GM23248 (cell line): Measurements from ENCODE around the gene CPNE4. TPM values are rescaled to one million over a fixed set of nuclear protein-coding genes. Genes with fewer than 3 reads are reported as not detected.
"Not testable (repeated sequence)": the region's sequence is repeated elsewhere in the genome, so short reads cannot be mapped to it uniquely, and the experiment has no call there.

Source experiments
- DNase-seq: peaks from one replicate; pipeline ENCODE4 v3.0.0-alpha.2; 2015
- H2AFZ ChIP-seq: fragments of 200-600 bp; sonication (generic); 2 replicates; pipeline ENCODE4 v1.6.1; 2016; ENCODE audit warnings: antibody characterized with exemption
- H3F3A ChIP-seq: fragments of 200-600 bp; sonication (generic); 2 replicates; pipeline ENCODE4 v1.6.1; 2016; ENCODE audit warnings: mild to moderate bottlenecking, antibody characterized with exemption, mixed run types; ENCODE audit not compliant: insufficient read depth
- H3K27ac ChIP-seq: fragments of 200-600 bp; sonication (generic); 2 replicates; pipeline ENCODE4 v1.5.1; 2016; ENCODE audit warnings: mild to moderate bottlenecking
- H3K27me3 ChIP-seq: fragments of 200-600 bp; sonication (generic); replicated peaks from 2 replicates; pipeline ENCODE4 v1.6.1; 2016; ENCODE audit warnings: mild to moderate bottlenecking; ENCODE audit not compliant: insufficient read depth
- H3K36me3 ChIP-seq: fragments of 200-600 bp; sonication (generic); 2 replicates; pipeline ENCODE4 v1.6.1; 2016; ENCODE audit warnings: low read depth, mild to moderate bottlenecking
- H3K4me1 ChIP-seq: fragments of 200-600 bp; sonication (generic); 2 replicates; pipeline ENCODE4 v1.6.1; 2016; ENCODE audit warnings: mild to moderate bottlenecking; ENCODE audit not compliant: insufficient read depth
- H3K4me2 ChIP-seq: fragments of 200-600 bp; sonication (generic); one replicate; pipeline ENCODE4 v1.6.1; 2016; ENCODE audit warnings: mild to moderate bottlenecking; ENCODE audit not compliant: unreplicated experiment
- H3K4me3 ChIP-seq: fragments of 200-600 bp; sonication (generic); 2 replicates; pipeline ENCODE4 v1.5.1; 2016; ENCODE audit warnings: mild to moderate bottlenecking
- H3K79me2 ChIP-seq: fragments of 200-600 bp; sonication (generic); 2 replicates; pipeline ENCODE4 v1.6.1; 2016; ENCODE audit warnings: mild to moderate bottlenecking; ENCODE audit not compliant: insufficient read depth
- H3K9ac ChIP-seq: fragments of 200-600 bp; sonication (generic); 2 replicates; pipeline ENCODE4 v1.6.1; 2016; ENCODE audit warnings: mild to moderate bottlenecking
- H3K9me2 ChIP-seq: fragments of 200-600 bp; sonication (generic); 2 replicates; pipeline ENCODE4 v1.6.1; 2016; ENCODE audit warnings: mixed run types, mild to moderate bottlenecking, moderate library complexity; ENCODE audit not compliant: insufficient read depth
- H3K9me3 ChIP-seq: fragments of 200-600 bp; sonication (generic); one replicate; pipeline ENCODE4 v1.6.1; 2017; ENCODE audit warnings: low read depth
- H4K20me1 ChIP-seq: fragments of 200-600 bp; sonication (generic); 2 replicates; pipeline ENCODE4 v1.6.0; 2016; ENCODE audit not compliant: insufficient read depth
- EZH2 ChIP-seq: fragments of 200-600 bp; sonication (generic); IDR thresholded peaks from 2 replicates; pipeline ENCODE4 v1.6.1; 2018; ENCODE audit warnings: antibody characterized with exemption, mild to moderate bottlenecking; ENCODE audit not compliant: insufficient read depth, poor library complexity, severe bottlenecking
- EZH2phosphoT487 ChIP-seq: fragments of 200-600 bp; sonication (generic); IDR thresholded peaks from 2 replicates; pipeline ENCODE4 v1.6.1; 2018; ENCODE audit warnings: antibody characterized with exemption, moderate library complexity, mild to moderate bottlenecking, low read depth; ENCODE audit not compliant: insufficient read depth
- WGBS, 2 experiments: methylation state at CpG; one replicate each; pipeline ENCODE4 v1.1.6; 2015 to 2017; ENCODE audit warnings: low lambda C conversion rate in 2 of 2, low coverage in 1 of 2; ENCODE audit errors: missing lambda C conversion rate in 2 of 2; 5-methylcytosine and 5-hydroxymethylcytosine counted together
- in situ Hi-C: fragments of 300-500 bp; cut with MboI; formaldehyde crosslinking; loops from 2 replicates; pipeline ENCODE4 v1.15.0; 2020
- polyA plus RNA-seq: library from polyadenylated mRNA; unstranded; fragments of >200 nt; fragmentation: Nextera tagmentation; extraction: Ambion mirVana; gene quantifications from 2 replicates; pipeline ENCODE4 v1.2.1, GENCODE V29; 2016
- total RNA-seq: library from RNA; depleted of rRNA; stranded (reverse); fragments of >200 nt; shearing (Covaris generic); gene quantifications from 2 replicates; pipeline ENCODE4 v1.2.3, GENCODE V29; 2014

CPNE4 gene
- total and polyA plus RNA-seq, 2 experiments from 2014 or later, result 0.11 to 0.44 TPM

DNA sequence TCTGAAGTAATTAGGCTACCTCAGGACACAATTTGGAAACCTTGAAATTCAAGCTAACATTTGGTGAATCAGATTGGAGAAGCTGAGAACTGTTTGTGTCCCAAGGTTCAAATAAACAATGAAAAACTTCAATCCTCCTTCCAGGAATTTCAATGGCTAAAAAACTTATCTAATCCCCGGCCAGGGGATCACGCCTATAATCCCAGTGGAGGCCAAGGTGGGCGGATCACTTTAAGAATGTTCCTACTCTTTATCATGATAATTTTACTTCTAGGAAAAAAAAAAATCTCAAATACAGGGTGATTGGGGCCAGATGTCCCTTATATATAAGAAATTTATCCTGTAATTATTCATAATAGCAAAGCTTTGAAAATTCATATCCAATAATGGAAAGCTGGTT lies 139.0 kb downstream of the CPNE4 start:
- 72 to 82% methylated on average over 3 of the region's 3 CpGs for WGBS, 2 experiments
- Histone ChIP-seq H3K27ac (no peak overlapping the region), H3K79me2 (no peaks in the 10 kb centered on the region), H2AFZ (no peak overlapping the region), H3F3A (no peaks in the 10 kb centered on the region), H4K20me1 (no peaks in the 10 kb centered on the region), H3K36me3 (no peaks in the 10 kb centered on the region), H3K4me3 (no peak overlapping the region), H3K9me3 (no peaks in the 10 kb centered on the region), H3K9me2 (no peaks in the 10 kb centered on the region), H3K4me1 (no peaks in the 10 kb centered on the region), H3K9ac (no peak overlapping the region), H3K4me2 (no peak overlapping the region), H3K27me3 (no peaks in the 10 kb centered on the region)
- DNase-seq, result no peak
- in situ Hi-C loops, result no loop called here
- TF ChIP-seq EZH2, result no peak
- TF ChIP-seq EZH2phosphoT487, result no peak

- Histone ChIP-seq H2AFZ (no peak overlapping the region), H3K27me3 (no peaks in the 10 kb centered on the region), H3K9me3 (no peaks in the 10 kb centered on the region), H3K79me2 (no peaks in the 10 kb centered on the region), H3F3A (no peaks in the 10 kb centered on the region), H3K27ac (no peak overlapping the region), H3K4me1 (no peaks in the 10 kb centered on the region), H3K9ac (no peak overlapping the region), H3K4me2 (no peak overlapping the region), H3K4me3 (no peak overlapping the region), H3K9me2 (no peaks in the 10 kb centered on the region), H3K36me3 (no peaks in the 10 kb centered on the region), H4K20me1 (no peaks in the 10 kb centered on the region)
- in situ Hi-C loops, result no loop called here
- DNase-seq, result peak; percentile 17
- TF ChIP-seq EZH2phosphoT487, result no peak
- no peak for TF ChIP-seq EZH2
Observed at GRCh38 chr3:131892331-131892730, 142.5 kb downstream of the CPNE4 start.

DNA sequence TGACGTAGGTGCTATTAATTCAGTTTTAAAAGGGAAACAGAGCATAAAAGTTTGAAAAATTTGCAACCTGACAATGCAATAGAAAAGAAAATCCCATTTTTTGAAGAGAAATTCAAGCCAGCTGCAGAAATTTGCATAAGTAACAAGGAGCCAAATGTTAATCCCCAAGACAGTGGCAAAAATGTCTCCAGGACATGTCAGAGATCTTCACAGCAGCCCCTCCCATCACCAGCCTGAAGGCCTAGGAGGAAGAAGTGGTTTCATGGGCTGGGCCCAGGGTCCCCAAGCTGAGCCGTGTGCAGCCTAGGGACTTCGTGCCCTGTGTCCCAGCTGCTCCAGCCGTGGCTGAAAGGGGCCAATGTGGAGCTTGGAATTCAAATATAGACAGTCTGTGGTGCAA lies 148.9 kb downstream of the CPNE4 start:
- H3K4me3 ChIP-seq, H2AFZ ChIP-seq, H3K4me1 ChIP-seq, H3F3A ChIP-seq, H3K27me3 ChIP-seq, H3K27ac ChIP-seq, in situ Hi-C loops, H4K20me1 ChIP-seq, H3K4me2 ChIP-seq, DNase-seq, H3K79me2 ChIP-seq, H3K9ac ChIP-seq, H3K36me3 ChIP-seq, H3K9me3 ChIP-seq, H3K9me2 ChIP-seq: not testable (repeated sequence)
- WGBS, 2 experiments, result 56% methylated on average over 4 of the region's 4 CpGs

DNA sequence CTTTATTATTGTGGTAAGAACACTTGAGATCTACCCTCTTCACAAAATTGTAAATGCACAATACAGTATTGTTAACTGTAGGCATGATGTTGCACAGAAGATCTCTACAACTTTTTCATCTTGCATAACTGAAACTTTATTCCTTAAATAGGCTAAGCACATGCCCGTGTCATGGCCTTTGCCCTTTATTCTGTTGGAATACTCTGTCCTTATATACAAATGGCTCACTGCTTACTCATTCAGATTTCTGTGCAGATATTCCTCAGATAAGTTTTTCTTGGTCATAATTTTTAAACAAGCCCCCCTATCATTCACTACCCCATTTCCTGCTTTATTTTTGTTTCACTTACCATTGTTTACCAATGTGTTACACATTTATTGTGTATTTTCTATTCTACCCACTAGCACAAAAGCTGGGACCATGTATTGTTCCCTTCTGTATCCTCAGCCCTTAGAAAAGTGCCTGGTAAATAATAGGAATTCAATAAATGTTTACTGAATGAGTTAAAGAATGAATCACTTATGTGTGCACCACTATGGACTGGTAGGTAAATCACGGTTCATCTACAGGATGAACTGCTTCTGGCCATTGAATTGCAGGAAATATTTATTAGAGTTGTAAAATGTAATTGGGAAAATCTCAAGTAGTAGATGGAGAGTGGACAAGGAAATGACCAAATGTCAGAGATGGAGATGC lies 151.0 kb downstream of the CPNE4 start:
- H3K36me3 ChIP-seq, result no peaks in the 10 kb centered on the region
- H2AFZ ChIP-seq, result no peak overlapping the region
- no peak overlapping the region for H3K9ac ChIP-seq
- in situ Hi-C loops, result no loop called here
- H3K9me3 ChIP-seq, result no peaks in the 10 kb centered on the region
- H3K4me2 ChIP-seq, result no peak overlapping the region
- DNase-seq, result no peak
- H3K4me1 ChIP-seq, result peaks cover 4% of the 10 kb centered on the region; the same call in 1 of the 2 replicates
- 29 to 42% methylated on average over 2 of the region's 2 CpGs for WGBS, 2 experiments
- TF ChIP-seq EZH2 (no peak), EZH2phosphoT487 (no peak)
- H3K27ac ChIP-seq, result no peak overlapping the region
- no peaks in the 10 kb centered on the region for H3F3A ChIP-seq
- H4K20me1 ChIP-seq, result no peaks in the 10 kb centered on the region
- H3K9me2 ChIP-seq, result no peaks in the 10 kb centered on the region
- no peak overlapping the region for H3K4me3 ChIP-seq
- H3K27me3 ChIP-seq, result no peaks in the 10 kb centered on the region
- no peaks in the 10 kb centered on the region for H3K79me2 ChIP-seq

DNA sequence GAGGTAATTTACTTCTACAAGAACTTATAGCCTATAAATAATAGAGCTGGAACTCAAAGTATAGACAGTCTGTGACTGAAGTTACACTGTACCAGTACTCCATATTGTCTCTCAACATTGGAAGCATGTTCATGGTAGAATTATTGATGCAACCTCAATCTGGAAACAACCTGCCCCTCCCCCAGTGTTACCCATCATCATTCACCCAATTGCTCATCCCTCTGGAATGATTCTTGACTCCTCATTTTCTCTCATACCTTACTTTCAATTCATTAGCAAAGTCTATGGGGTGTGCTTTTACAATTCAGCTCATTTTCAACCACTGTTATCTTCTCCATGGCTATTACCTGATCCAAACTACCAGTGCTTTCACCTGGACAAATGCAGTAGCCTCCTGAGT lies 151.7 kb downstream of the CPNE4 start:
- Histone ChIP-seq H3K27me3 (no peaks in the 10 kb centered on the region), H3K9me2 (no peaks in the 10 kb centered on the region), H3K79me2 (no peaks in the 10 kb centered on the region), H3K27ac (no peak overlapping the region), H3K9ac (no peak overlapping the region), H3K36me3 (no peaks in the 10 kb centered on the region), H3K9me3 (no peaks in the 10 kb centered on the region), H2AFZ (no peak overlapping the region), H3K4me2 (no peak overlapping the region), H3K4me1 (peaks cover 4% of the 10 kb centered on the region; the same call in 1 of the 2 replicates), H3K4me3 (no peak overlapping the region), H3F3A (no peaks in the 10 kb centered on the region), H4K20me1 (no peaks in the 10 kb centered on the region)
- in situ Hi-C loops, result no loop called here
- no peak for DNase-seq
- no peak for TF ChIP-seq EZH2phosphoT487
- no peak for TF ChIP-seq EZH2
